Measurements from ENCODE around the gene GPA33. TPM values are rescaled to one million over a fixed set of nuclear protein-coding genes. Genes with fewer than 3 reads are reported as not detected.

GPA33 gene
- polyA plus RNA-seq, 1 donor (not counting 4 experiments of a cell fraction or from before 2014, with no cell fraction given): not detected

DNA sequence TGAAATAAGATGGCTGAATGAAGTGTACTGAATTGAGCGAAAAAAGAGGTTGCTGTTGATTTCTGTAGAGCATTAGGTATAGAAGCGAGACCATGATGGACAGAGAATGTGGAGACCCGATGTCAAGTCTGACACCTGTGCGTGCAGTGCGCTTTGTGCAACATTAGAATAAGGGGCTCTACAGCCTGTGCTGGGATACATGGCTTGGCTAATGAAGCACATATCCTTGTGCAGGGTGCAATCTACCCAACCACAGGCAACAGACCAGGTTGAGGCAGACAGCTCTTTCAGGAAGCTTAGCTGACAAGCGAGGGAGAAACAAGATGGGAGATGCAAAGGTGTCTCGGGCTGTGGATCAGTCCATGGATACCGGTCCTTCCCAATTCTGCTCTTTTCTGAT is 18.9 kb downstream of the GPA33 start:
- no peak overlapping the region for H2AFZ ChIP-seq (ENCODE audit: control insufficient read depth, low read length)
- no peak overlapping the region for H3K27ac ChIP-seq (ENCODE audit: control insufficient read depth, insufficient read depth, low read length)
- H3K4me3 ChIP-seq (ENCODE audit: control insufficient read depth in 2 of 3, extremely low read depth in 1 of 3, insufficient read depth in 2 of 3, low read depth in 1 of 3, low read length in 3 of 3): no peak overlapping the region
- DNase-seq (ENCODE audit: low read depth, low spot score) (no peak), FAIRE-seq (no peak)
- no peaks in the 10 kb centered on the region for H3K36me3 ChIP-seq (ENCODE audit: control insufficient read depth in 2 of 2, extremely low read depth in 1 of 2, insufficient read depth in 2 of 2, low read length in 2 of 2)
- dilution Hi-C loops (cut with MboI; ENCODE audit: extremely low pct_ligation_motif_present, low sequenced_read_pairs): loop anchor here (25.0 kb wide), 2 partner anchors 209 to 441 kb away; partner anchors contain the start of gene CD247
- no peaks in the 10 kb centered on the region for H3K9me1 ChIP-seq (ENCODE audit: control insufficient read depth, extremely low read depth, insufficient read depth, low read length)
- no peaks in the 10 kb centered on the region for H3K4me1 ChIP-seq (ENCODE audit: control insufficient read depth, extremely low read depth, insufficient read depth, low read length)
- no peak for TF ChIP-seq EZH2 (IDR thresholded peaks at IDR 0.05; ENCODE audit: low read length)
- TF ChIP-seq, protein P1, sequence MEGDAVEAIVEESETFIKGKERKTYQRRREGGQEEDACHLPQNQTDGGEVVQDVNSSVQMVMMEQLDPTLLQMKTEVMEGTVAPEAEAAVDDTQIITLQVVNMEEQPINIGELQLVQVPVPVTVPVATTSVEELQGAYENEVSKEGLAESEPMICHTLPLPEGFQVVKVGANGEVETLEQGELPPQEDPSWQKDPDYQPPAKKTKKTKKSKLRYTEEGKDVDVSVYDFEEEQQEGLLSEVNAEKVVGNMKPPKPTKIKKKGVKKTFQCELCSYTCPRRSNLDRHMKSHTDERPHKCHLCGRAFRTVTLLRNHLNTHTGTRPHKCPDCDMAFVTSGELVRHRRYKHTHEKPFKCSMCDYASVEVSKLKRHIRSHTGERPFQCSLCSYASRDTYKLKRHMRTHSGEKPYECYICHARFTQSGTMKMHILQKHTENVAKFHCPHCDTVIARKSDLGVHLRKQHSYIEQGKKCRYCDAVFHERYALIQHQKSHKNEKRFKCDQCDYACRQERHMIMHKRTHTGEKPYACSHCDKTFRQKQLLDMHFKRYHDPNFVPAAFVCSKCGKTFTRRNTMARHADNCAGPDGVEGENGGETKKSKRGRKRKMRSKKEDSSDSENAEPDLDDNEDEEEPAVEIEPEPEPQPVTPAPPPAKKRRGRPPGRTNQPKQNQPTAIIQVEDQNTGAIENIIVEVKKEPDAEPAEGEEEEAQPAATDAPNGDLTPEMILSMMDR (optimal IDR thresholded peaks at IDR 0.05 in 1 of 3, IDR thresholded peaks at IDR 0.05 in 1 of 3, conservative IDR thresholded peaks at IDR 0.05 in 1 of 3; ENCODE audit: extremely low read depth in 1 of 3, insufficient read depth in 2 of 3, low read length in 3 of 3): no peak
- peaks cover 13% of the 10 kb centered on the region for H3K27me3 ChIP-seq (ENCODE audit: control insufficient read depth, extremely low read depth, insufficient read depth, low read length)
- H4K20me1 ChIP-seq (ENCODE audit: control insufficient read depth, extremely low read depth, insufficient read depth, low read length): no peaks in the 10 kb centered on the region
- no peak overlapping the region for H3K9ac ChIP-seq (ENCODE audit: control insufficient read depth, extremely low read depth, insufficient read depth, low read length)
- no peaks in the 10 kb centered on the region for H3K79me2 ChIP-seq (ENCODE audit: control insufficient read depth, insufficient read depth, low read length)
- H3K4me2 ChIP-seq (ENCODE audit: control insufficient read depth, extremely low read depth, insufficient read depth, low read depth, low read length): no peak overlapping the region
- no peaks in the 10 kb centered on the region for H3K9me3 ChIP-seq (ENCODE audit: control insufficient read depth, low read depth, low read length)

DNA sequence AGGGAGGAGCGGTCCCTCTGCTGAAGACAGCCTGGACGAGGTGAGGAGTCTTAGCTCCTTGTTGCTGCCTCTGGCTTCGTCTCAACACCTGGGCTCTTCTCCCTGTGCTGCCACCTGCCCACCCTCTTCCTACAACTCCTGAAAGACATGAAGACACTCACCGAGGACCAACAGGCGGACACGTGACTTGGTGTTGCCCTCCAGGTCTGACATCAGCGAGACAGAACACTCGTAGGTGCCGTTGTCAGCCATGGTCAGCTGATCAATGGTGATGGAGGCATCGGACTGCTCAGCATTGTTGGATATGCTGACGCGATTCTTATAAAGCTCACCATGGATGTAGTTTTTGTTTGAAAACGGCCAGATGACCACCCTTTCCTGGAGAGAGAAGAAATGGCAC is 21.4 kb downstream of the GPA33 start:
- FAIRE-seq (no peak), DNase-seq (ENCODE audit: low read depth, low spot score) (no peak)
- no peaks in the 10 kb centered on the region for H4K20me1 ChIP-seq (ENCODE audit: control insufficient read depth, extremely low read depth, insufficient read depth, low read length)
- no peak overlapping the region for H3K9ac ChIP-seq (ENCODE audit: control insufficient read depth, extremely low read depth, insufficient read depth, low read length)
- H3K79me2 ChIP-seq (ENCODE audit: control insufficient read depth, insufficient read depth, low read length): no peaks in the 10 kb centered on the region
- dilution Hi-C loops (cut with MboI; ENCODE audit: extremely low pct_ligation_motif_present, low sequenced_read_pairs): loop anchor here (25.0 kb wide), 2 partner anchors 206 to 444 kb away; partner anchors contain the start of gene CD247
- TF ChIP-seq, protein P1 (optimal IDR thresholded peaks at IDR 0.05 in 1 of 3, IDR thresholded peaks at IDR 0.05 in 1 of 3, conservative IDR thresholded peaks at IDR 0.05 in 1 of 3; ENCODE audit: extremely low read depth in 1 of 3, insufficient read depth in 2 of 3, low read length in 3 of 3): no peak
- no peak for TF ChIP-seq EZH2 (IDR thresholded peaks at IDR 0.05; ENCODE audit: low read length)
- peaks cover 7% of the 10 kb centered on the region for H3K27me3 ChIP-seq (ENCODE audit: control insufficient read depth, extremely low read depth, insufficient read depth, low read length)
- no peaks in the 10 kb centered on the region for H3K9me1 ChIP-seq (ENCODE audit: control insufficient read depth, extremely low read depth, insufficient read depth, low read length)
- H3K4me1 ChIP-seq (ENCODE audit: control insufficient read depth, extremely low read depth, insufficient read depth, low read length): no peaks in the 10 kb centered on the region
- no peak overlapping the region for H3K4me3 ChIP-seq (ENCODE audit: control insufficient read depth in 2 of 3, extremely low read depth in 1 of 3, insufficient read depth in 2 of 3, low read depth in 1 of 3, low read length in 3 of 3)
- no peak overlapping the region for H3K27ac ChIP-seq (ENCODE audit: control insufficient read depth, insufficient read depth, low read length)
- no peaks in the 10 kb centered on the region for H3K36me3 ChIP-seq (ENCODE audit: control insufficient read depth in 2 of 2, extremely low read depth in 1 of 2, insufficient read depth in 2 of 2, low read length in 2 of 2)
- no peak overlapping the region for H3K4me2 ChIP-seq (ENCODE audit: control insufficient read depth, extremely low read depth, insufficient read depth, low read depth, low read length)
- H3K9me3 ChIP-seq (ENCODE audit: control insufficient read depth, low read depth, low read length): no peaks in the 10 kb centered on the region
- H2AFZ ChIP-seq (ENCODE audit: control insufficient read depth, low read length): no peak overlapping the region

Measured in keratinocyte (primary cell).